Calu3 (cell line): ENCODE results near the gene MLLT10. TPM values are rescaled to one million over a fixed set of nuclear protein-coding genes. Genes with fewer than 3 reads are reported as not detected.

ENCODE experiments used
- BruUV-seq: library from RNA; stranded (reverse); fragments of 400-500 nt; replicated peaks from 2 replicates; lab custom pipeline; 2021; lab: Mats Ljungman, UMichigan
- CTCF ChIA-PET: fragments of 300-600 bp; sonication (Branson Sonifier 250); formaldehyde crosslinking; loops from one replicate; lab custom pipeline; 2022; ENCODE audit warnings: antibody characterized with exemption; lab: Charles Lee
- DNase-seq: peaks from one replicate; pipeline ENCODE4 v3.0.0; 2022
- H3K27ac Mint-ChIP-seq: one replicate; pipeline ENCODE4 v1.8.0; 2022; ENCODE audit warnings: mixed read lengths; ENCODE audit not compliant: unreplicated experiment
- H3K27me3 Mint-ChIP-seq: one replicate; pipeline ENCODE4 v1.8.0; 2022; ENCODE audit warnings: mixed read lengths; ENCODE audit not compliant: unreplicated experiment
- H3K36me3 Mint-ChIP-seq: one replicate; pipeline ENCODE4 v1.8.0; 2022; ENCODE audit warnings: mild to moderate bottlenecking, moderate library complexity, mixed read lengths; ENCODE audit not compliant: insufficient read depth, unreplicated experiment
- H3K4me1 Mint-ChIP-seq: one replicate; pipeline ENCODE4 v1.8.0; 2022; ENCODE audit warnings: mild to moderate bottlenecking, low read depth, mixed read lengths; ENCODE audit not compliant: unreplicated experiment
- H3K4me3 Mint-ChIP-seq: one replicate; pipeline ENCODE4 v1.8.0; 2022; ENCODE audit warnings: mild to moderate bottlenecking, low read depth, moderate library complexity, mixed read lengths; ENCODE audit not compliant: unreplicated experiment
- H3K9me3 Mint-ChIP-seq: one replicate; pipeline ENCODE4 v1.8.0; 2022; ENCODE audit warnings: low read depth, mixed read lengths; ENCODE audit not compliant: unreplicated experiment
- CTCF ChIP-seq: fragments of 200-600 bp; IDR thresholded peaks from one replicate; pipeline ENCODE4 v1.8.0; 2022; ENCODE audit warnings: antibody characterized with exemption; ENCODE audit not compliant: unreplicated experiment
- intact Hi-C: fragments of 100-400 bp; cut with micrococcal nuclease; formaldehyde crosslinking; loops from one replicate; pipeline ENCODE4 v1.10.0; 2022; ENCODE audit not compliant: unreplicated experiment
- total RNA-seq: library from RNA; stranded (reverse); gene quantifications from 2 replicates; pipeline ENCODE4 v1.2.3, GENCODE V29; 2022

MLLT10 gene
- total RNA-seq, 1 experiment from 2014 or later, result 34.7 TPM

- peaks cover 53% of the 10 kb centered on the region for H3K27me3 Mint-ChIP-seq
- TF ChIP-seq CTCF, result no peak
- intact Hi-C loops, result no loop called here
- H3K27ac Mint-ChIP-seq, result no peak overlapping the region
- peaks cover 10% of the 10 kb centered on the region for H3K4me1 Mint-ChIP-seq
- H3K4me3 Mint-ChIP-seq, result peak overlapping the region; percentile 77
- peak; percentile 60 for DNase-seq
- CTCF ChIA-PET, result interaction anchor here (0.7 to 1.5 kb wide), 3 partner anchors 9 to 34 kb away, joined by 5 to 6 read pairs (median 5); partner anchors contain the start of gene SKIDA1
- H3K9me3 Mint-ChIP-seq, result no peaks in the 10 kb centered on the region
- no TSS peak for BruUV-seq
- peaks cover 16% of the 10 kb centered on the region for H3K36me3 Mint-ChIP-seq
Measured at GRCh38 chr10:21516242-21517131, 17.5 kb upstream of the MLLT10 start.

- CTCF ChIA-PET, result interaction anchor here (1.3 to 1.5 kb wide), 2 partner anchors 8 to 21 kb away, joined by 5 to 6 read pairs; partner anchors contain the start of gene SKIDA1
- Mint-ChIP-seq H3K9me3 (no peaks in the 10 kb centered on the region), H3K27ac (no peak overlapping the region), H3K4me1 (peaks cover 10% of the 10 kb centered on the region), H3K36me3 (peaks cover 16% of the 10 kb centered on the region), H3K4me3 (peak overlapping the region; percentile 77), H3K27me3 (peaks cover 53% of the 10 kb centered on the region)
- TF ChIP-seq CTCF, result no peak
- peak; percentile 34 for DNase-seq
- BruUV-seq, result no TSS peak
- intact Hi-C loops, result no loop called here
Measured at GRCh38 chr10:21517134-21518031, 16.6 kb upstream of the MLLT10 start.

GRCh38 chr10:21518149-21518640, 15.8 kb upstream of the MLLT10 start:
- Mint-ChIP-seq H3K4me1 (peaks cover 10% of the 10 kb centered on the region), H3K27me3 (peaks cover 53% of the 10 kb centered on the region)
- CTCF ChIA-PET, result no interaction called here

More at GRCh38 chr10:21518149-21518640, 15.8 kb upstream of the MLLT10 start:
- intact Hi-C loops, result no loop called here
- Mint-ChIP-seq H3K36me3 (peaks cover 16% of the 10 kb centered on the region), H3K27ac (no peak overlapping the region), H3K9me3 (no peaks in the 10 kb centered on the region), H3K4me3 (peak overlapping the region; percentile 77)
- DNase-seq, result no peak
- no TSS peak for BruUV-seq
- TF ChIP-seq CTCF, result no peak
